Measurements from ENCODE around the gene NDUFA1. TPM values are rescaled to one million over a fixed set of nuclear protein-coding genes. Genes with fewer than 3 reads are reported as not detected.
"Not testable (repeated sequence)": the region's sequence is repeated elsewhere in the genome, so short reads cannot be mapped to it uniquely, and the experiment has no call there.

NDUFA1 gene
- total RNA-seq, 2 experiments from 2014 or later = 103 to 104 TPM

DNA sequence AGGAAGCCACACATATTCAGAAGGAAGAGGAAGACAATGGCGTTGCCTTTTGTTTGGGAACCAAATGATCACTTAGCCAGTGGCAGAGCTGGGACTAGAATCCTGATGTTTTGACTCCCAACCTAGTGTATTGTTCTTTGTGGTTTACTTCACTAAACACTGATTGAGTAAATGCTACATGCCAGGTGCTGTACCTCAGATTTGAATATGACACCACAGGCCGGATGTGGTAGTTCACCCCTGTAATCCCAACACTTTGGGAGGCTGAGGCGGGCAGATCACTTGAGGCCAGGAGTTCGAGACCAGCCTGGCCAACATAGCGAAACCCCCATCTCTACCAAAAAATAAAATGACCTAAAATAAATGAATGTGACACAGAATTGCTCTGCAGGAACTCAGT is 8.4 kb downstream of the NDUFA1 start:
- POLR2A ChIA-PET = no interaction called here
- Mint-ChIP-seq H3K4me3 (no peak overlapping the region), H3K4me1 (ENCODE audit: low read depth) (peaks cover 9% of the 10 kb centered on the region), H3K9me3 (no peaks in the 10 kb centered on the region), H3K27me3 (no peaks in the 10 kb centered on the region), H3K36me3 (peaks cover 5% of the 10 kb centered on the region), H3K27ac (peak overlapping the region; percentile 5)
- intact Hi-C loops (cut with micrococcal nuclease) = loop anchor here (2.0 to 10.0 kb wide), 2 partner anchors 89 to 365 kb away; partner anchors contain the start of gene RPL39
- DNase-seq = peak; percentile 41
- CTCF ChIA-PET = interaction anchor here (0.7 to 1.8 kb wide), 2 partner anchors 27 to 89 kb away, joined by 4 read pairs; partner anchors contain the start of genes RPL39 and UPF3B

DNA sequence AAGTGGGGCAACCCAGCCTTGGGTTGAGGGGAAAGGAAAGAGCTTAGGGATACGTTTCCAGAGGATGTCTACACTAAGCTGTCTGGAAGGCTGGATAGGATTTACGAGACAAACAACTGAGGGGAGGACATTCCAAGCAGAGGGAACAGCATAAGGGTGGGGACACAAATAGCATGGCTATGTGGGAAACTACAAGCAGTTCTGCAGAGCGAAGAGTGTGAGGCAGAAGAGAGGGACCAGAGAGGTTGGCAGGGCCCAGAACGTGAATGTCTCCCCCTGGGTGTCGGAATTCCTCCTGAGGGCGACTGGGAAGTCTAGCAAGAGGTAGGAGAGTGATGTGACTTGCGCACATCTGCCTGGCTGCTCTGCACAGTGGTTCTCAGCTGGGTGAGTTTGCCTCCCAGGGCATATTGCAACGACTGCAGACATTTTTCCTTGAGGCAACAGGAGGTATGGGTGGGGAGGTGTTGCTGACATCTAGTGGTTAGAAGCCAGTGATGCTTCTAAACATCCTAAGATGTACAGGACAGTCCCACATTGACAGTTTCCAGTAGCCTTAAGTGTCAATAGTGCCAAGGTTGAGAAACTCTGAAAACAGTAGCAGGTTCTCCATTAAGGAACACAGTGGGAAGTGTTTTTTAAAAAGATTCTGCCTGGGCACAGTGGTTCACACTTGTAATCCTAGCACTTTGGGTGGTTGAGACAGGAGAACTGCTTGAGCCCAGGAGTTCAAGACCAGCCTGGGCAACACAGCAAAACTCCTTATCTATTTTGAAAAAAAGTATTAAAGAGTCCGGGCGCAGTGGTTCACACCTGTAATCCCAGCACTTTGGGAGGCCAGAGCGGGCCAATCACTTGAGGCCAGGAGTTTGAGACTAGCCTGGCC is 9.2 kb downstream of the NDUFA1 start:
- intact Hi-C loops (cut with micrococcal nuclease) = loop anchor here (2.0 to 10.0 kb wide), 2 partner anchors 90 to 364 kb away; partner anchors contain the start of gene RPL39
- H3K4me1 Mint-ChIP-seq (ENCODE audit: low read depth) = peaks cover 9% of the 10 kb centered on the region
- CTCF ChIA-PET = interaction anchor here (0.6 to 1.8 kb wide), 3 partner anchors 11 to 89 kb away, joined by 4 read pairs; partner anchors contain the start of genes RPL39 and UPF3B
- peak overlapping the region; percentile 5 for H3K27ac Mint-ChIP-seq
- no peaks in the 10 kb centered on the region for H3K27me3 Mint-ChIP-seq
- H3K4me3 Mint-ChIP-seq = no peak overlapping the region
- H3K9me3 Mint-ChIP-seq = no peaks in the 10 kb centered on the region
- H3K36me3 Mint-ChIP-seq = peaks cover 5% of the 10 kb centered on the region
- peak; percentile 34 for DNase-seq
- POLR2A ChIA-PET = interaction anchor here (0.5 kb wide), 1 partner anchor 101 kb away, joined by 4 read pairs; no protein-coding TSS in a partner anchor

DNA sequence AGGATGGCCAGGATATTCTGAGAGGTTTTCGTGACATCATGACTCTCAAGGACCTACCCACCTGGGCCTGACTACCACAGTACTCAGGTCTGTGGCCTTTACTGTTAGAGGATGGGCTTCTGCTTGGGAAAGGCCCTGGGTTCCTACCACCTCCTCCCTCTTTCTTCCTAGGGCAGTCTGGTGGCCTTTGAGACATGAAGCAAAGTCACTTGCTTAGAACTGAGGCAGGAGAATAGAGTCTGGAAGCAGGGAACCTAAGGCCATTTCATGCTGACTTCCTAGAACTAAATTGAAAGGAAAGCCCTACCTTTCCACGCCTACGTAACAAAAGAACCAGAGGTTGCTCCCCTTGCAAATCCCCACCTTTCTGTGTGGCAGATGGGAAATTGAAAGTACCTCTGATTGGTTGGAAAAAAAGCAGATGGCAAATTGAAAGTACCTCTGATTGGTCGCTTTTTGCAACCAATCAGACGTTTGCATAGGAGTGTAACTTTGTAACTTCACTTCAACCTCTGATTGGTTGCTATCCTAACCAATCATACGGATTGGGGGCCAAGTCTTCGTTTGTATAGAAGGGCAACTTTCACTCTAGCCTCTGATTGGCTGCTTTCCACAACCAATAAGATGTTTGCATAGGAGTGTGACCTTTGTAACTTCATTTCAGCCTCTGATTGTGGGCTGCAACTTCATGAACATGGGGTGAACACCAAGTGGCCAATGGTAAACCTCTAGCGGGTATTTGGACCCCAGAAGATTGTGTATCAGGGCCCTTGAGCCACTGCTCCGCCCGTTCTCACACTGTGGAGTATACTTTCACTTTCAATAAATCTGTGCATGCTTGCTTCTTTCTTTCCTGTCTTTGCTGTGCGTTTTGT is 14.2 kb downstream of the NDUFA1 start:
- peak overlapping the region; percentile 49 for H3K4me3 Mint-ChIP-seq
- H3K27me3 Mint-ChIP-seq = no peaks in the 10 kb centered on the region
- DNase-seq = peak; percentile 11
- ChIA-PET POLR2A (no interaction called here), CTCF (no interaction called here)
- no peaks in the 10 kb centered on the region for H3K9me3 Mint-ChIP-seq
- no peak overlapping the region for H3K27ac Mint-ChIP-seq
- H3K36me3 Mint-ChIP-seq = no peaks in the 10 kb centered on the region
- intact Hi-C loops (cut with micrococcal nuclease) = loop anchor here (1.0 to 10.0 kb wide), 3 partner anchors 93 to 368 kb away; no protein-coding TSS in a partner anchor
- H3K4me1 Mint-ChIP-seq (ENCODE audit: low read depth) = peaks cover 6% of the 10 kb centered on the region

DNA sequence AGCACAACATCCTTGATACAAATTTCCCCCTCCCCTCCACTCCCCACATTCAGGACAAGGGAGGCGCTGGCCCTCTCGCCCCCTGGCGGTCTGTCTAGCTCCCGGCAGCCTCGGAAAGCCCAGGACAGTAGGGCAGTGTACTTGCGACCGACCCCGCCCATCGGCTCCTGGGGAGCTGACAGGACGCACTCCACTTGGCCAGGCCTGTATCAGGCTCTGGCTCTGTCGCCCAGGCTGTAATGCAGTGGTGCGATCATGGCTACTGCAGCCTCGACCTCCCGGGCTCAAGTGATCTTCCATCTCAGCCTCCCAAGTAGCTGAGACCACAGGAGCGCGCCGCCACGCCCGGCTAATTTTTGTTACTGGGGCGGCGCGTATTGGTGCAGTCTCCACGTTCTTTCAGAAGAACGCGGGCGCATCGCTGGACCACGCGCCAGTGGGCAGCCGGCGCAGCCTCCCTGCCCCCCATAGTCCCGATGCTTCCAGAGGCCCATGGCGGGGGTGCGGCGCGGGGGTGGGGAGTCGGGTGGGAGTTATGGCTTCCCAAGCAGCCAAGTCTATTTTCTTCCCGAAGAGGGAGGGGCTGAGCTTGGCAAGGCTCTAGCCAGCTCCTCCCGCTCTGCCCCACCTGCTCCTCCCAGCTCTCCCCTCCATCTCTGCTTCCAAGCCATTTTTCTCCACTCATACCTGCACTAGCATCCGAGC is 16.2 kb downstream of the NDUFA1 start:
- POLR2A ChIA-PET = interaction anchor here (1.1 kb wide), 1 partner anchor 97 kb away, joined by 4 read pairs; the partner anchor contains the start of gene RPL39

DNA sequence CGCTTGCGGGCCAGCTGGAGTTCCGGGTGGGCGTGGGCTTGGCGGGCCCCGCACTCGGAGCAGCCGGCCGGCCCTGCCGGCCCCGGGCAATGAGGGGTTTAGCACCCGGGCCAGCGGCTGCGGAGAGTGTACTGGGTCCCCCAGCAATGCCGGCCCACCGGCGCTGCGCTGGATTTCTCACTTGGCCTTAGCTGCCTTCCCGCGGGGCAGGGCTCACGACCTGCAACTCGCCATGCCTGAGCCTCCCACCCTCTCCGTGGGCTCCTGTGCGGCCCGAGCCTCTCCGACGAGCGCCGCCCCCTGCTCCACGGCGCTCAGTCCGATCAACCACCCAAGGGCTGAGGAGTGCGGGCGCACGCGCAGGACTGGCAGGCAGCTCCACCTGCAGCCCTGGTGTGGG is 19.0 kb downstream of the NDUFA1 start:
- H3K4me3 Mint-ChIP-seq; H3K9me3 Mint-ChIP-seq; DNase-seq; H3K27me3 Mint-ChIP-seq; H3K27ac Mint-ChIP-seq; POLR2A ChIA-PET; CTCF ChIA-PET; H3K4me1 Mint-ChIP-seq (ENCODE audit: low read depth); intact Hi-C loops (cut with micrococcal nuclease); H3K36me3 Mint-ChIP-seq: not testable (repeated sequence)

More for the DNA sequence above, 16.2 kb downstream of the NDUFA1 start:
- CTCF ChIA-PET = interaction anchor here (0.6 to 1.3 kb wide), 14 partner anchors 8 to 284 kb away, joined by 3 to 8 read pairs (median 4); partner anchors contain the start of genes AKAP14, SOWAHD and UPF3B
- peak; percentile 78 for DNase-seq
- Mint-ChIP-seq H3K4me1 (ENCODE audit: low read depth) (peaks cover 6% of the 10 kb centered on the region), H3K36me3 (no peaks in the 10 kb centered on the region), H3K27ac (no peak overlapping the region), H3K27me3 (no peaks in the 10 kb centered on the region), H3K9me3 (no peaks in the 10 kb centered on the region), H3K4me3 (peak overlapping the region; percentile 35)
- intact Hi-C loops (cut with micrococcal nuclease) = loop anchor here (5.0 to 10.0 kb wide), 2 partner anchors 357 to 371 kb away; no protein-coding TSS in a partner anchor

DNA sequence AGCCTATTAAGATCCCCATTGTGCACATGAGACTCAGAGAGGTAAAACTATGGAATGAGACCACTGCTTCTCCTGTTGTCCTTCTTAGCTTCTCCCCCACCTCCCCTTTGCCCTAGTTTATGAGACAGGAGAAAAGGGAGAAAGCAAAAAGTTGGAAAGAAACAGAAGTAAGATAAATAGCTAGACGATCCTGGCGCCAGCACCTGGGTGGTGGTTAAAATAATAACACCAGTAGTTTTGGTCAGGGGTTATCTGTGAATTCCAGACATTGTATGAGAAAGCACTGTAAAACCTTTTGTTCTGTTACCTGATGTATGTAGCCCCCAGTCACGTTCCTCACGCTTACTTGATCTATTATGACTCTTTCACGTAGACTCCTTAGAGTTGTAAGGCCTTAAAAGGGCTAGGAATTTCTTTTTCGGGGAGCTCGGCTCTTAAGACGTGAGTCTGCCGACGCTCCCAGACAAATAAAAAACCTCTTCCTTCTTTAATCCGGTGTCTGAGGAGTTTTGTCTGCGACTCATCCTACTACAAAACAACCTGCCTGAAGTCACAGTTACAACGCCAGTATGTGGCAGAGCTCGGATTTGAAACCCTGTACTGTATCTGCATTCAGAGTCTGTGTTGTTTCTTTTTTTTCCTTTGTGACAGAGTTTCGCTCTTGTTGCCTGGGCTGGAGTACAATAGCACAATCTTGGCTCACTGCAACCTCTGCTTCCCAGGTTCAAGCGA is 20.5 kb downstream of the NDUFA1 start:
- DNase-seq; H3K9me3 Mint-ChIP-seq; H3K36me3 Mint-ChIP-seq; intact Hi-C loops (cut with micrococcal nuclease); H3K27me3 Mint-ChIP-seq; H3K4me1 Mint-ChIP-seq (ENCODE audit: low read depth); POLR2A ChIA-PET; H3K27ac Mint-ChIP-seq; CTCF ChIA-PET; H3K4me3 Mint-ChIP-seq: not testable (repeated sequence)

DNA sequence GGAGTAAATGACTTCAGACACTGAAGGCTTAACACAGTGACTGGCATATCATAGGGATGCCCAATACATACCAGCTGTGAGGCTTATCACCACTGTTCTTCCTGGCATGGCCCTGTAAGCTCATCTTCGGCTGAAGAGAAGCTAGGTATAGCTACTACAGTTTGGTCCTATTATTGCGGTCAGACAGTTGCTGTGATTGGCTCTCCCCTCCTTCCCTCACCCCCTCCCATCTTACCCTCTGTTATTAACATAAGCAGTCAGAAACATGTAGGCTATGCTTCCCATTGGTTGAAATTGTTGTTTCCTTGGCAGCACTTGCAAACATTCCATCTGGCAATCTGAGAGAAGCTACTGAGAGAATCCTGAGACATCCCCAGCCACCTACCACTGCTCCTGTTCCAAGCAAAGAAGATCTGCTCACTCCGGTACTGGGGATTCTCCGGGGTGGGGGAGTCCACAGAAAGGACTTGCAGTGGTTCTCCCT is 24.3 kb downstream of the NDUFA1 start, which contains the start of gene AKAP14:
Gene AKAP14, plus strand, starts transcription at position 51 of the 484 bp plus-strand sequence. CDS start 7,331 bp downstream, outside the sequence.
- no peak within 1 kb of the TSS for H3K27ac Mint-ChIP-seq
- DNase-seq = no peak
- H3K27me3 Mint-ChIP-seq = no peaks in the 10 kb centered on the region
- H3K4me3 Mint-ChIP-seq = no peak within 1 kb of the TSS
- H3K4me1 Mint-ChIP-seq (ENCODE audit: low read depth) = no peaks in the 10 kb centered on the region
- intact Hi-C loops (cut with micrococcal nuclease) = no loop called here
- CTCF ChIA-PET = interaction anchor here (1.1 kb wide), 1 partner anchor 8 kb away, joined by 3 read pairs; no protein-coding TSS in a partner anchor
- no peaks in the 10 kb centered on the region for H3K36me3 Mint-ChIP-seq
- no peaks in the 10 kb centered on the region for H3K9me3 Mint-ChIP-seq
- POLR2A ChIA-PET = no interaction called here

DNA sequence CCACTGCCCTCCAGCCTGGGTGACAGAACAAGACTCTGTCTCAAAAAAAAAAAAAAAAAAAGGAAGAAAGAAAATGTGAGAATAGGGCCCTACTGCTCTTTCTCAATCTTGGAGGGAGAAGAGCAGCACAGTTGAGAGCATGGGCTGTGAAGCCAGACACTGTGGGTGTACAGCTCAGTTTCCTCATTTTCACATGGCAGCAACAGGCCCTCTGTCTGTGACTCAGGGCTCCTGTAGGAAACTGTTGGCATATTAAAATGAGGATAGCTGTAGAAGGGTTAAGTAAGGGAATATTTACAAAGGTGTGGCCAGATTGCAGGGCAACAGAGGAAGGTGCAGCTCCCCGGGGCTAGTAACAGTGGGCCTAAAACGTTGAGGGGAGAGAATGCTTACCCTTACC is 27.5 kb downstream of the NDUFA1 start:
- H3K27me3 Mint-ChIP-seq = no peaks in the 10 kb centered on the region
- H3K4me1 Mint-ChIP-seq (ENCODE audit: low read depth) = no peaks in the 10 kb centered on the region
- no peak overlapping the region for H3K4me3 Mint-ChIP-seq
- ChIA-PET POLR2A (no interaction called here), CTCF (no interaction called here)
- no peak for DNase-seq
- H3K27ac Mint-ChIP-seq = no peak overlapping the region
- no peaks in the 10 kb centered on the region for H3K36me3 Mint-ChIP-seq
- intact Hi-C loops (cut with micrococcal nuclease) = no loop called here
- H3K9me3 Mint-ChIP-seq = no peaks in the 10 kb centered on the region

DNA sequence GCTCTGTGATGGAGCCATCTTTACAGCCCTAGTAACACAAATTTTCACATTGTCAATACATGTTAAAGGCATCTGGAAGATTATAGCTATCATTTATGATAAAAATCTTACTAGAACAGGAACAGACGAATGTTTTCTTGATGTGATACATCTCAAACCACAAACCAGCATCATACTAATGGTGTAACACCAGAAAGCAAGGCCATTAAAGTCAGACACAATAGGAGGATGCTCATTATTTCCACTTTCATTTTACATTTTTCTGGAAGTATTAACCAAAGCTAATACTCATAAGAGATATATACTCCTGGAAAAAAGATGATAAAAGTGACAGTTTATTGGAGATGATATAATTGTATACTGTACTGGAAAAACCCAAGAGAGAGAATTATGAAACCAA is 29.3 kb downstream of the NDUFA1 start:
- no peak for DNase-seq
- H3K27ac Mint-ChIP-seq = no peak overlapping the region
- H3K36me3 Mint-ChIP-seq = no peaks in the 10 kb centered on the region
- POLR2A ChIA-PET = no interaction called here
- H3K4me3 Mint-ChIP-seq = no peak overlapping the region
- intact Hi-C loops (cut with micrococcal nuclease) = no loop called here
- no peaks in the 10 kb centered on the region for H3K4me1 Mint-ChIP-seq (ENCODE audit: low read depth)
- CTCF ChIA-PET = interaction anchor here (1.9 kb wide), 1 partner anchor 13 kb away, joined by 5 read pairs; no protein-coding TSS in a partner anchor
- no peaks in the 10 kb centered on the region for H3K27me3 Mint-ChIP-seq
- H3K9me3 Mint-ChIP-seq = no peaks in the 10 kb centered on the region

DNA sequence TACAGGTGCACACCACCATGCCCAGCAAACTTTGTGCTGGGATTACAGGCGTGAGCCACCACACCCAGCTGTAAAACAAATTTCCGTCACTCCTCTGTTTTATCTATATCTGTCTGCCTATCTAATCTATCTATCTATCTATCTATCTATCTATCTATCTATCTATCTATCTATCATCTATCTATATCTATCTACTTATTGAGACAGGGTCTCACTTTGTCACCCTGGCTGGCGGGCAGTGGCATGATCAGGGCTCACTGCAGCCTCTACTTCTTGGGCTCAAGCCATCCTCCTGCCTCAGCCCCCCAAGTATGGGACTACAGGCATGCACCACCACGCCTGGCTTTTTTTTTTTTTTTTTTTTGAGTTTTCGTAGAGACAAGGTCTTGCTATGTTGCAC is 44.7 kb downstream of the NDUFA1 start:
- H3K9me3 Mint-ChIP-seq = no peaks in the 10 kb centered on the region
- no peak for DNase-seq
- no peaks in the 10 kb centered on the region for H3K4me1 Mint-ChIP-seq (ENCODE audit: low read depth)
- H3K27ac Mint-ChIP-seq = no peak overlapping the region
- H3K36me3 Mint-ChIP-seq = no peaks in the 10 kb centered on the region
- POLR2A ChIA-PET = no interaction called here
- H3K4me3 Mint-ChIP-seq = no peak overlapping the region
- H3K27me3 Mint-ChIP-seq = no peaks in the 10 kb centered on the region
- intact Hi-C loops (cut with micrococcal nuclease) = no loop called here
- CTCF ChIA-PET = no interaction called here

DNA sequence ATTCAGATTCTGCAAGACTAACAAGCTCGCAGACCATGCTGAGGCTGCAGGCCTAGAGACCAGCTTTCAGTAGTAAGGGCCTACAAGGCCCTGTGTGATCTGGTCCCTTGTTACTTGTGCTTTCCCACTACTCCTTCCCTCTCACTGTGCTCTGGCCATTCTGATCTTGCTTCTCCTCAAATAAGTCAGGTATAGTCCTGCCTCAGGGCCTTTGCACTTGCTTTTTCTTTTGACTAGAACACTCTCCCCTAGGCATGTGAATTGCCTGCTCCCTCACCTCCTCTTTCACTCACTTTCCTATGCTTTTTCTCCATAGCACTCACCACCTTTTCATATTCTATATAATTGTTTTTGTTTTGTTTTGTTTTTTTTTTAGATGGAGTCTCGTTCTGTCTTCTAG is 46.2 kb downstream of the NDUFA1 start:
- H3K4me3 Mint-ChIP-seq = no peak overlapping the region
- no peaks in the 10 kb centered on the region for H3K27me3 Mint-ChIP-seq
- DNase-seq = no peak
- POLR2A ChIA-PET = no interaction called here
- no peak overlapping the region for H3K27ac Mint-ChIP-seq
- no peaks in the 10 kb centered on the region for H3K36me3 Mint-ChIP-seq
- H3K4me1 Mint-ChIP-seq (ENCODE audit: low read depth) = no peaks in the 10 kb centered on the region
- H3K9me3 Mint-ChIP-seq = no peaks in the 10 kb centered on the region
- CTCF ChIA-PET = no interaction called here
- intact Hi-C loops (cut with micrococcal nuclease) = no loop called here
